ENCODE data around the gene OXLD1.

DNA sequence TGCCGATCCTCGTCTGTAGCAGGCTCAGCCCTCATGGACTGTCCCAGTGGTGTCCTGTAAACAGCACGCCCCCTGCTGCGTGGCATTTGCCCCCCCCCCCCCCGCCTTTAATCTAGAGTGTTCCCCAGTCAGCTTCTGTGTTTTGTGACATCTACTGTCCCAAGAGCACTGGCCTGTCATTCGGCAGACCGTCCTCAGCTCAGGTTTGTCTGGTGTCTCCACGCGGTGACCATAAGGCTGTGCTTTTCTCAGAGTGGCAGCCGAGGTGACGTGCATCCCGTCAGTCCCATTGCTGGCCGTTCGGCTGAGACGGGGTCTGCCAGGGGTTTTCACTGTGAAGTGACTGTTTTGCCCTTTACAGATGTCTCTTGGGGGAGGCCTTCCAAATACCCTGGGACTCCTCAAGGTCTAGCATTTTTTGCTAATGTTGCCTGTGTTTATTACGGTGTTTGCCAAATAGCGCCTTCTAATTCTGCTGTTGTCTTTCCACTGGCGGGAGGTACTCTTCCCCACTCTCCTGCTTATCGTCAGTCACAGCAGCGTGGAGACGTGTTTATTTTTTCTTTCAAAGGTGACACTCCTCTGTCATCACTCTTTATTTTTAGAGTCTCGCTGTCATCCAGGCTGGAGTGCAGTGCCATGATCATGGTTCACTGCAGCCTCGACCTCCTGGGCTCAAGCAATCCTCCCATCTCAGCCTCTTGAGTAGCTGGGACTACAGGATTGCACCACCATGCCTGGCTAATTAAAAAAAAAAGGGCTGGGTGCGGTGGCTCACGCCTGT lies 31.0 kb upstream of the OXLD1 start:
- TF ChIP-seq, protein P1, sequence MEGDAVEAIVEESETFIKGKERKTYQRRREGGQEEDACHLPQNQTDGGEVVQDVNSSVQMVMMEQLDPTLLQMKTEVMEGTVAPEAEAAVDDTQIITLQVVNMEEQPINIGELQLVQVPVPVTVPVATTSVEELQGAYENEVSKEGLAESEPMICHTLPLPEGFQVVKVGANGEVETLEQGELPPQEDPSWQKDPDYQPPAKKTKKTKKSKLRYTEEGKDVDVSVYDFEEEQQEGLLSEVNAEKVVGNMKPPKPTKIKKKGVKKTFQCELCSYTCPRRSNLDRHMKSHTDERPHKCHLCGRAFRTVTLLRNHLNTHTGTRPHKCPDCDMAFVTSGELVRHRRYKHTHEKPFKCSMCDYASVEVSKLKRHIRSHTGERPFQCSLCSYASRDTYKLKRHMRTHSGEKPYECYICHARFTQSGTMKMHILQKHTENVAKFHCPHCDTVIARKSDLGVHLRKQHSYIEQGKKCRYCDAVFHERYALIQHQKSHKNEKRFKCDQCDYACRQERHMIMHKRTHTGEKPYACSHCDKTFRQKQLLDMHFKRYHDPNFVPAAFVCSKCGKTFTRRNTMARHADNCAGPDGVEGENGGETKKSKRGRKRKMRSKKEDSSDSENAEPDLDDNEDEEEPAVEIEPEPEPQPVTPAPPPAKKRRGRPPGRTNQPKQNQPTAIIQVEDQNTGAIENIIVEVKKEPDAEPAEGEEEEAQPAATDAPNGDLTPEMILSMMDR (IDR thresholded peaks at IDR 0.05 in 4 of 5, conservative IDR thresholded peaks at IDR 0.05 in 1 of 5), result no peak
- no peak for TF ChIP-seq POLR2A (IDR thresholded peaks at IDR 0.05)

All from gastrocnemius medialis (tissue), 4 donors.